HG03064 (cell line): ENCODE data around the gene DRP2.
"Not testable (repeated sequence)": the region's sequence is repeated elsewhere in the genome, so short reads cannot be mapped to it uniquely, and the experiment has no call there.

Source experiments
- ATAC-seq: cut with Tn5 transposase; IDR thresholded peaks from one replicate; pipeline ENCODE4 v1.9.1; 2021; ENCODE audit warnings: low read depth; ENCODE audit not compliant: unreplicated experiment

Gene DRP2, protein sequence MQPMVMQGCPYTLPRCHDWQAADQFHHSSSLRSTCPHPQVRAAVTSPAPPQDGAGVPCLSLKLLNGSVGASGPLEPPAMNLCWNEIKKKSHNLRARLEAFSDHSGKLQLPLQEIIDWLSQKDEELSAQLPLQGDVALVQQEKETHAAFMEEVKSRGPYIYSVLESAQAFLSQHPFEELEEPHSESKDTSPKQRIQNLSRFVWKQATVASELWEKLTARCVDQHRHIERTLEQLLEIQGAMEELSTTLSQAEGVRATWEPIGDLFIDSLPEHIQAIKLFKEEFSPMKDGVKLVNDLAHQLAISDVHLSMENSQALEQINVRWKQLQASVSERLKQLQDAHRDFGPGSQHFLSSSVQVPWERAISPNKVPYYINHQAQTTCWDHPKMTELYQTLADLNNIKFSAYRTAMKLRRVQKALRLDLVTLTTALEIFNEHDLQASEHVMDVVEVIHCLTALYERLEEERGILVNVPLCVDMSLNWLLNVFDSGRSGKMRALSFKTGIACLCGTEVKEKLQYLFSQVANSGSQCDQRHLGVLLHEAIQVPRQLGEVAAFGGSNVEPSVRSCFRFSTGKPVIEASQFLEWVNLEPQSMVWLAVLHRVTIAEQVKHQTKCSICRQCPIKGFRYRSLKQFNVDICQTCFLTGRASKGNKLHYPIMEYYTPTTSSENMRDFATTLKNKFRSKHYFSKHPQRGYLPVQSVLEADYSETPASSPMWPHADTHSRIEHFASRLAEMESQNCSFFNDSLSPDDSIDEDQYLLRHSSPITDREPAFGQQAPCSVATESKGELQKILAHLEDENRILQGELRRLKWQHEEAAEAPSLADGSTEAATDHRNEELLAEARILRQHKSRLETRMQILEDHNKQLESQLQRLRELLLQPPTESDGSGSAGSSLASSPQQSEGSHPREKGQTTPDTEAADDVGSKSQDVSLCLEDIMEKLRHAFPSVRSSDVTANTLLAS

DNA sequence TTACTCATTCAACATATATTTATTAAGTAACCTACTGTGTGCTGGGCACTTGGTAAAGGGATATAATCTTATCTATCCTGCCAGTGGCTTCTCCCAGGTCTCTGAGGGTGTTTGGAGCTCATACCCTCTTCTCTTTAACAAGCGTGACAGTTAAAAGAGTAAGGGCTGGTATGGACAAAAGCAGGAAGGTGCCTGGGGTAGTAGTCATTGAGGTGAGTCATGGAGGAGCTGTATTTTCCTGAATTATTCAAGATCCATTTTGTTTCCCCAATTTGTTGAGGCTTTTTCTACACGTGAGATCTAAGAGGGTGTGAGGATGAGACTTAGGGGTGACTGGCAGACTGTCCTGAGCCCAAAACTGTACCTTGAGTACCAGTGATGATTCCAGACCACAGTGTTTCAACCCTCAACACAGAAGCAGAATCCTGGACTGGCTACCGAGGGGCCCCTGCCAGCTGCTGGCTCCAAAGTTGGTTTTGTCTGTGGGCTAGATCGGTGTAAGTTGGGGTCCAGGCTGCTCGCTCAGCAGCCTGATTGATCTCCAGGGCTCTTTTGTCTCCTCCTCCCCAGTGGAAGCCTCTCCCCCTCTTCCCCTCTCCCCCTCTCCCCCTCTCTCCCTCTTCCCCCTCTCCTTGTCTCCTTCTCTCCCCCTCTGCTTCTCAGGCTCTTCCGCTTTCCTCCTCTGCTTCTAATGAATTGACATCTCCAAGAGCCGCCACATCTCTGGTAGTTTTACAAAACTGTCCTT is at the start of gene DRP2:
DRP2 (plus strand) TSS at position 671 of the 748 bp plus-strand sequence. CDS start 11,862 bp downstream, outside the sequence.
- ATAC-seq, result no peak

DNA sequence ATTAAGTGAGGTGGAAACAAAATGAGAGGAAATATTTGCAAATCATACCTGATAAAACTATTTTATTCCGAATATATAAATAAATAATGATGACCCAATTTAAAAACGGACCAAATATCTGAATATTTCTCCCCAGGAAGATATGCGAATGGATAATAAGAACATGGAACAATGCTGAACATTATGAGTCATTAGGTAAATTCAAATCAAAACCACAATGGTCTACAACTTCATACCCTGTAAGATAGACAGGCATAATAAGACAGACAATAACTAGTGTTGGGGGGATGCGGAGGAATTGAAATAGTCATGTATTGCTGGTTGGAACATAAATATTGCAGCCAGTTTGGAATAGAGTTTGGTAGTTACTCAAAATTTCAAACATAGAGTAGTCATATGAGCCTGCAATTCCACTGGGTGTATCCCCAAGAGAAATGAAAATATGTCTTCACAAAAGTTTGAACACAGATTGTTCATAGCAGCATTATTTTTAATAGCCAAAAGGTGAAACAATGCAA is 47.6 kb upstream of the DRP2 start:
- ATAC-seq, result no peak

DNA sequence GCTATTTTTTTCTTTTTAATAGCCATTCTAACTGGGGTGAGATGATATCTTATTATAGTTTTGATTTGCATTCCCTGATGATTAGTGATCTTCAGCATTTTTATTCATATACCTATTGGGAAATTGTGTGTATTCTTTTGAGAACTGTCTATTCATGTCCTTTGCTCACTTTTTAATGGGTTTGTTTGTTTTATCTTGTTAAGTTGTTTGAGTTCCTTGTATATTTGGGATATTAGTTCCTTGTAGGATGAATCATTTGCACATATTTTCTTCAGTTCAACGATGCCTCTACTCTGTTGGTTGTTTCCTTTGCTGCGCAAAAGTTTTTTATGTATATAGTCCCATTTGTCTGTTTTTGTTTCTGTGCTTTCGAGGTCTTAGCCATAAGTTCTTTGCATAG is 43.1 kb upstream of the DRP2 start:
- ATAC-seq, result no peak

DNA sequence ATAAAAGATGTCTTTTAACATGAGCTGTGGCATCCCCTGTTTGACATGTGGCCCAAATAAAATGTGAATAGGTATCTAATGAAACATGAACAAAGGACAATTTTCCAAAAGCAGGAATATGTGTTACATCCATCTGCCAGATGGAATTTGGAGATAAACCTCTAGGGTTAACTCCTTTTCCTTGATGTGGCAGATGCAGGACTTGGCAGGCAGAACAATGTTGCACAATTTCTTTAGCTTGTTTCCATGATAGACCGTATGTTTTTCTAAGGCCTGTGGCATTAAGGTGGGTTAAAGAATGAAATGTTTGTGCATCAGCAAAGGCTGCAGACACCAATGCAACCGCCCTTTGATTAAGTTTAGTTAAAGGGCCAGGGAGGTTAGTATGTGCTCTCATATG is 34.7 kb upstream of the DRP2 start:
- not testable (repeated sequence) for ATAC-seq

DNA sequence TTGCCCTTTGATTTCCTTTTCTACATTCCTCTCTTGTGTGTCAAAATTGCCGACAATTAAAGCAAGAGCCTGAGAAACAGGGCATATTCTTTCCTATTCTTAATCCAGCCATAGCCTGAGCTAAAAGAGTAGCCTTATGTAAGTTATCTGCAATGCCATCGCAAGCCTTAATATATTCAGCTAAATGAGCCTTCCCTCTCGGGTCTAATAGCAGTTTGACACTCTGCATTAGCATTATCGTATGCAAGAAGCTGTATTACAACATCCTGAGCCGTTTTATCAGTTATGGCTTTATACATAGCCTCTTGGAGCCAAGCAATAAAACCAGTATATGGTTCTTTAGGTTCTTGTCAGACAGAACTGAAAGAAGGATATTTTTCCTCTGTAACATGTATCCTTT is 31.6 kb upstream of the DRP2 start:
- not testable (repeated sequence) for ATAC-seq

DNA sequence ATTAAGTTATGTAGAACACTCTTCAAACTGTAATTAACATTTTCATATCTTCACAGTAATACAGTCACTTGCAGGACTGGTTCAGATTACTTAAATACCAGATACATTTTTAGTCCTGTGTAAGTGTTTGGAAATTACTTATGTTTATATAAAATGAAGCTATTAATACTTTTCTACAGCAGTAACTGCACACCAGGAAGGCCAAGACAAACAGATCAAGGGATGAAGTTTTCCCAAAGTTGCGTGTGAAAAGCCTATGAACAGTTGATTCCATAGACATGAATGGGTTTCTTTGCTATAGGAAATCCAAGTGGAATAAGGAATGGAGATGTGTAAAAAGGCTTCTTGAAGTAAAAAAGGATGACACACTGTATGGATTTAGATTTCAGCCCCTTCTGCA is 28.9 kb upstream of the DRP2 start:
- ATAC-seq, result no peak

DNA sequence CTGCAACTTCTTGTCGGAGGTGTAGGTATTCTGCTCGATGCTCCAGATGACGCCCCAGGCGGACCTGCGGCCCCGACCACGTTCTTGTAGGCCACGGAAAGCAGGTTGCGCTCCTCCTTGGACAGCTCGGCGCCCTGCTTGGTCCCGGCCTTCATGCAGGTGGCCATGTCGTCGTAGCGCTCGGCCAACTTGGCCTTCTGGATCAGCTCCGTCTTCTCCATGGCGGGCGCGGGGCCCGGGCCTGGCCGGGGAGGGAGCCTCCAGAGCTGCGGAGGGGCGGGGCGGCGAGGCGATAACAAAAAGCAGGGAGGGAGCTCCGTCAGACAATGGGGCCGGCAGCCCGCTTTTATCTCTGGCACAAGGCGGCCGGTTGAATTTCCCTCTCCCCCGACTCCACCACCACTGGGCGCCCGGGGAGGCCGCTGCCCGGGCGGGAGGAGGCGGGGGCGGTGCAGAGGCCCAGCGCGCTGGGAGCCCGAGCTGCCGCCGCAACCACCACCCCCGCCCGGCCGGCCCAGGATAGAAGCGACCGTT is 28.3 kb upstream of the DRP2 start:
- no peak for ATAC-seq

DNA sequence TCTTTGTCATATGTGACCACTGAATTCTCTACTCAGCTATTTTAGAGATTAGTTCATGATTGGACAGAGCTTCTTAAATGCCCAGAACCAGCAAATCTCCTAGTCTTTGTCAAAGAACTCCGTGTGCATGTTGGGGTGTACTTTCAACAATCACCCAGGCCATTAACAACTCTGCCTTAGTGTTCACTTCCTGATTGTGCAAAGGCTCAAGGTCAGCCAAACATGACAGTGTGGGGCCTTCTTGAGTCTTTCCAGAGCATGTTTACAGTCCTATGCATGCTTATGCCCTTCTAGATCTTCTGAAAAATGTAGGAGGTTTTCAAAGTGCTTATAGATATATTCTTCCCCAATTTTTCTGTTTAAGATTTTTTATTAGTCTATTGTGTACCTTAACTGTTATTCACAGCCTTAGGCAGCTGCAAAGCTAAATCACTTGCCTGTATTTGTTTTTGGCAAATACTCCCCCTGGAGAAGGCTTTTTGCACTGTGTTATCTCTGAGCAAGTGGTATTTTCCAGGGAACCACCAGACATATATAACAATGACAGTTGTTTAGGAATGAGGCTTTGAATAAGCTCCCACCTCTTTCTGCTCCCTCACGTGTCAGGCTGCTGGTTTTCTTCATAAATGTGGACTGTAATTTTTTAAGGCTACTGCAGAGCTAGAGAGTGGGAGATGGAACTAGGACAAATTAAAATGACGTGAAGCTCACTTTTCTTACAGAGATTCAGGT is 24.0 kb upstream of the DRP2 start:
- ATAC-seq, result no peak

DNA sequence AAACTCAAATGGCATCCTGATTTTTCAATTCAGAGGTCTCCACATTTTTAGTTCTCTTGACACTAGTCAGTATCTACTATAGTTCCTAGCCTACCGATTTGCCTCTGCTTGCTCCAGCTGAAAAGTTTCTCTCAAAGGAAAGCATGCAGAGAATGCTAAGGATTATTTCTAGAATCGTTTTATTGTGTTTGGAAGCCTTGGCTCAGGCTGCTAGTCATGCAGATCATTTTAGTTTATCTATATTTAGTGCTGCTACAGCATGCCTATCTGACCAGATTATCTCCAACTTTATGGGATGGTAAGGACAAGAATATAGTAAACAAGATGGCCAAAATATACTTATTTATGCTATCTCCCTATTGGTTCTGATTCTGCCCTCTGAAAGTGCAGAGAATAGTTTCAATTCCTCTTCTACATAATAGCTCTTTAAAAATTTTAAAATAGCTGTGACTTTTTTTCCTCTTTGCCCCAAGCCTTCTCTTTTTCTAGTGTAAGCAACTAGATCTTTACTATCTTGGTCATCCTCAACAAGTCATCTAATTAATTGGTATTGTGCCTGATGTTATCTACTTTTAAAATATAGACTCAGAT is 15.7 kb upstream of the DRP2 start:
- no peak for ATAC-seq

DNA sequence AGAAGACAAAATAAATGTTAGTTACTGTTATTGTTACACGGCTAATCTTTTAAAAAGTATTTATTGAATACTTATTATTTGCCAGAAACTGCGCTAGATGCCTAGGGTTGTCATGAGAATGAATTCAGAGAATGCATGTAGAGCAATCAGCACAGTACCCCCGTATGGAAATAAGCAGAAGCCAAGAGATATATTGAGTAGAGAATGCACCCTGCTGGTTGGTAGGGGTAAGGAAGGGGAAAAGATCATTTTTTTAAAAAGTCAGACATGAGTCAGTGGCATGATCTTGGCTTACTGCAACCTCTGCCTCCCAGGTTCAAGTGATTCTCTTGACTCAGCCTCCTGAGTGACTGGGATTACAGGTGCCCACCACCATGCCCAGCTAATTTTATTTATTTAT is 13.1 kb upstream of the DRP2 start:
- no peak for ATAC-seq

DNA sequence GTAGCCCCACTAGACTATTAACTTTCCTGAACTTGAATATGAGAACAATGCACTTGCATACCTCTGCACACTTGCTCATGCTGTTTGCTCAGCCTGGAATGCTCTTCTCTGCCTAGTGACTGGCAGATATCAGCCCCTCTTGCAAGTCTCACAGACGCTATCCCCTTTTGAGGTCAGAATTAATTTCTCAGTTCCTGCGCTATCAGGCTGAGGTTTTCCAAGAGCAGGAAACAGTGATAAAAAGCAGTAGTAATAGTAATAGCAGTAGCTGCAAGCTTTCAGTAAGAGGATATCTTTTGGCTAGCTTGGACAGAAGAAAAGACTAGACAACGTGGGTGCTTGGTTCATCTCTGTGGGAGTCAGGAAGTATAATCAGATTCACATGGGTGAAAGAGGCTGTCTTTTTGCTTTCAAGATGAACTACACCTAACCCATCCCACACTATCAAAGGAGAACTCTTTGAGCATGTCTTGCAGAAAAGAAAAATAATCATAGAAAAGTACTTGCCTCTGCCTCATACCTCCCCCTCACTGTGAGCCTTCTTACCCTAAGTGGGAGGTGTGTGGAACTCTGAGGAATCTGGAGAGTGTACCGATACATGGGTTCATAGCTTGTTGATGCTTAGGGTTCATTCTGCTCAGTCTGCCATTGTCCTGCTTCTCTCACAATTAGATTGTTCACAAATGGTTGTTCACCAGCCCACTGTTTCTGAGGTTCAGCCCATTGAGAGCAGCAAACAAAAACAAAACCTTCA is 11.3 kb upstream of the DRP2 start:
- ATAC-seq, result peak; percentile 61

DNA sequence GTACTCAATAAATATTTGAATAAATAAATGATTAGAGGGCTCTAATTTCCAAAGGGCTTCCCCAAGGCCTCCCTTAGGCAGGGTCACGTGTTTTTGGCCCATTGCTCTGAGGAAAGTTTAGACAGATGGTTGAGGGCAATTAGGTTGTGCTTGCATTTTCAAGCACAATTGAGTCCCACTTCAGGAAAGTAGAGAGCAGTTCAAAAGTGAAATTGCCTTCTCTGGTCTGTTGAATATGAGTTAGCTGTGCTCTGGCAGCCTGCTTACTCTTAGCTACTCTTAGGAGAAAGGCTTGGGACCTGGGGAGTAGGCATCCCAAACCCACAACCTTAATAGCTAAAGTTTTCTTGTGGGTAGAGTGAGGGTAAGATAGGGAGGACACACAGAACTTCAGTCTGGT is 9.0 kb upstream of the DRP2 start:
- no peak for ATAC-seq

DNA sequence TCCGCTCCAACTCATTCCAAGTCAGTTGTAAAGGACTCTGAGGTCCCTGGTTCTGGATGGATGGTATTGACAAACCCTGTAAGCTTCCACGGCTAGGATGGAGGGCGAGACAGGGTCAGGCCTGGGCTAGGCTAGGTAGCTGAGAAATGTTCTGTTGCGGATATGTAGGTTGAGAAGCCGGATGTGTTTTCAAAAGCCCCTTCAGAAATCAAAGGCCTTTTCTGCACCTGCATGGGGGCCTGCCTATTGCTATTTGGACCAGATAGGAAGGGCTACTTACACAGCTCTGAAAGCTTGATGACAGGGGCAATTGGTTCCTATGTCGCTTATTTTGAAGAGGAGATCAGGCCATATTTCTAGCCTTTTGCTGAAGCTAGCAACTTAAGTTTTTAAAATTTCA is 1.9 kb upstream of the DRP2 start:
- ATAC-seq, result no peak

DNA sequence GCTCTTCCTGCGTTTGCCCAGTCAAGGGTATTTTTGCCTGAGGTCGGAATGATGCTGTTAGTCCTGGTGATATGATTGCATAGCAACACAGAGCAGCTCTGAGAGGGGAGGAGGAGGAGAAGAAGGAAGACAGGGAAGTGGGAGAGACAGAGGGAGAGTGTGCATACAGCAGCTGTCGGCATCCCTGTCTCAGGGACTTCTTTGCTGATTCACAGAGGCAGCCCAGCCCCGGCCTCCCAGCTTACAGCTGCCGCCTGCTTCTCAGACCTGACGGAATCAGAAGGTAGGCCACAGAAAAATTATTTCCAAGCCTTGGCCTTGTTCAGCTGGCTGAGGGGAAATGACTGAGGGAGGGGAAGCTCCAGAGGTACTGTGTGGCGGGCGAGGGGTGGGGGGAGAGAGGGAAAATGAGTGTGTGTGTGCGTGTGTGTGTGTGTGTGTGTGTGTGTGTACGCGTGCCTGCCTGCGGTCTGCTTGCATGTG is 319 bp downstream of the DRP2 start:
- no peak for ATAC-seq

DNA sequence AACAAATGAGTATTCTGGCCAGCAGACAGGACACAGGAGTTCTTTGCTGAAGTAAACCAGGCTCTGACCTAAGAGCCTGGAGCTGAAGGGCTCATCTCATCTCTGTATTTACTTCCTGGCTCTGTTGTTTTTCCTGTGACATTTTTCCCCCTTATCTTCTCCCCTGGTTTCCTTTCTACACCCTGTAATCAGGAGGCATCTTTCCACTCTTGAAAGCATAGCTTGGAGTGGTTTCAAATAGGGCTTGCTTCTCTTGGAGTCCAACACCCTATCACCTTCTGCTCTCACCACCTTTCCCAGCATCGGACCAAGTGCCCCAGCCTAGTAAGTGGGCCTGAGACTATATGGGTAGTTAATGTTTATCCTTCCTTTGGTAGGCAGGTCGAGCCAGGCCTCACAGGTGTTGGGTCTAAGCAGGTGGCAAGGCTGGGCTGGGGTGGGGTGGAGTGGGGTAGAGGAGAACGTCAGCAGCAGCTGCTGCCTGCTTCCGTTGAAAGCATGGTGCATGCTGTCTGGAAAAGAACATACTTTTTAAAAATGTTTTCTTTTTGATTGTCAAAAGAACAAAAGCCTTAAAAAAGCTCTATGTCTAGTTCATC is 1.2 kb downstream of the DRP2 start:
- no peak for ATAC-seq

DNA sequence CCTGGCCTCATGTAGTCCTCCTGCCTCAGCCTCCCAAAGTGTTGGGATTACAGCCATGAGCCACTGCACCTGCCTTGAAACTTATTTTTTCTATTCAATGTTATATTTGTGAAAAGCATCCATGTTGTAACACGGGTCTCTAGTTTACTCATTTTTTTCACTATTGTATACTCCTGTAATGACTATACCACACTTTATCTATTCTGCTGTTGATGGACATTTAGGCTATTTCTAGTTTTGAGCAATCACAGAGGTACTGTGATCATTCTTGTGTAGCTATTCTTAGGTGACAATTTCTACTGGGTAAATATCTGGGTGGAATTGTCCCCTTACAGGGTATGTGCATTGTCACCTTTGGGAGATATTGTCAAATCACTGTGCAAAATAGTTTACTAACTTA is 3.6 kb downstream of the DRP2 start:
- no peak for ATAC-seq

DNA sequence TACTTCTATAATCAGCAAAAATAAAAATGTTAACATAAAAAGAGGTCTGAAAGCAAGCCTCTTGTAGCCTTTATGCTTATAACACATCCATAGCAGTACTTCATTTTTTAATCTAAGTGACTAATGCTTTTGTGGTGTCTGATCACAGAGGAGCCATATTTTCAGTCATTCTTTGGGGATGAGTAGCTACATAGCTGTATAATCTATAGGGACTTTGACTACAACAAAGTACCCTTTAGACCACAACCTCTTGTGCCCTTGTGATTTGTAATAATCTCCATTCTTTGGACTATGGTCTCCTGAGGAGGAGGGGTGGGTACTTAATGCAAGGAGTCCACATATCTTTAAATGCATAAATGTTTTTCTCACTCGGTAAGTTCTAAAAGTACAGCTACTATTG is 9.6 kb downstream of the DRP2 start:
- ATAC-seq, result no peak

DNA sequence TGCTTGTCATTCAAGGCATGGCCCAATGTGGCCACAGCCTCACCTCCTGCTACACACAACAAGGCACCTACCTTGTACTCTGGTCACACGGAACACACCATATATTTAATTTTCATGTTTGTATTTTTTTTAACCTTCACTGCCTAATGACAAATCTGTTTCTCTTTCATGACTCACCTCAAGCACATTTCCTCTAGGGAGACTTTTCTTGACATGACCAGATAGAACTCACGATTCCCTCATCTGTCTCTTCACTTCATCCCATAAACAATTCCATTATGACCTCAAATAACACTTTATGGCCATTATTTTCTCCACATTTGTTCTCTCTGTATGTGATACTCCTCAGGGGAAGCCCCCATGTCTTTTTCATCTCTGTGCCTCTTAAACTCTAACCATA is 11.1 kb downstream of the DRP2 start:
- ATAC-seq, result no peak
